ENCODE results near the gene XKR7.

Gene XKR7

GRCh38 chr20:31945785-31946184, 22.2 kb upstream of the XKR7 start:
- DNase-seq = no peak

GRCh38 chr20:31948008-31948407, 19.9 kb upstream of the XKR7 start:
- DNase-seq = peak; percentile 12

GRCh38 chr20:31949877-31950646, 17.9 kb upstream of the XKR7 start:
- DNase-seq = peak; percentile 93

GRCh38 chr20:31951203-31951529, 16.8 kb upstream of the XKR7 start:
- no peak for DNase-seq

- DNase-seq = peak; percentile 97
Observed at GRCh38 chr20:31951530-31952453, 16.2 kb upstream of the XKR7 start, which contains the start of gene PDRG1. TSS of gene PDRG1 (minus strand) at chr20:31952046. CDS start at chr20:31951961, 85 bp downstream.

GRCh38 chr20:31953556-31954148, 14.3 kb upstream of the XKR7 start:
- DNase-seq = no peak

- DNase-seq = no peak
Observed at GRCh38 chr20:31954500-31954899, 13.5 kb upstream of the XKR7 start.

- DNase-seq = peak; percentile 46
Observed at GRCh38 chr20:31956556-31957526, 11.1 kb upstream of the XKR7 start.

- no peak for DNase-seq
Observed at GRCh38 chr20:31962761-31963160, 5.2 kb upstream of the XKR7 start.

- DNase-seq = no peak
Observed at GRCh38 chr20:31963889-31964288, 4.1 kb upstream of the XKR7 start.

GRCh38 chr20:31966991-31967655, 828 bp upstream of the XKR7 start:
- DNase-seq = no peak

GRCh38 chr20:31968291-31969126, 558 bp downstream of the XKR7 start:
- DNase-seq = peak; percentile 88

GRCh38 chr20:31969991-31970390, 2.0 kb downstream of the XKR7 start:
- DNase-seq = no peak

- DNase-seq = no peak
Observed at GRCh38 chr20:31972471-31973021, 4.6 kb downstream of the XKR7 start.

GRCh38 chr20:31974296-31974695, 6.3 kb downstream of the XKR7 start:
- no peak for DNase-seq

GRCh38 chr20:31974951-31975487, 7.1 kb downstream of the XKR7 start:
- DNase-seq = no peak

GRCh38 chr20:31975874-31976273, 7.9 kb downstream of the XKR7 start:
- no peak for DNase-seq

GRCh38 chr20:31977080-31977479, 9.1 kb downstream of the XKR7 start:
- no peak for DNase-seq

- no peak for DNase-seq
Observed at GRCh38 chr20:31979713-31980426, 11.9 kb downstream of the XKR7 start.

GRCh38 chr20:31981784-31982183, 13.8 kb downstream of the XKR7 start:
- DNase-seq = no peak

Data from OCI-M1 (cell line).